CD4-positive, alpha-beta T cell treated with Interleukin-12 subunit alpha and Interleukin-12 subunit beta, for 1 hour (primary cell): ENCODE data around the gene RASGRF1.
A peak's percentile ranks its signal among the peaks of the same experiment; 100 is the strongest.

Source experiments
- DNase-seq: peaks from one replicate; pipeline ENCODE4 v3.0.0-alpha.2; 2020

RASGRF1 gene

DNA sequence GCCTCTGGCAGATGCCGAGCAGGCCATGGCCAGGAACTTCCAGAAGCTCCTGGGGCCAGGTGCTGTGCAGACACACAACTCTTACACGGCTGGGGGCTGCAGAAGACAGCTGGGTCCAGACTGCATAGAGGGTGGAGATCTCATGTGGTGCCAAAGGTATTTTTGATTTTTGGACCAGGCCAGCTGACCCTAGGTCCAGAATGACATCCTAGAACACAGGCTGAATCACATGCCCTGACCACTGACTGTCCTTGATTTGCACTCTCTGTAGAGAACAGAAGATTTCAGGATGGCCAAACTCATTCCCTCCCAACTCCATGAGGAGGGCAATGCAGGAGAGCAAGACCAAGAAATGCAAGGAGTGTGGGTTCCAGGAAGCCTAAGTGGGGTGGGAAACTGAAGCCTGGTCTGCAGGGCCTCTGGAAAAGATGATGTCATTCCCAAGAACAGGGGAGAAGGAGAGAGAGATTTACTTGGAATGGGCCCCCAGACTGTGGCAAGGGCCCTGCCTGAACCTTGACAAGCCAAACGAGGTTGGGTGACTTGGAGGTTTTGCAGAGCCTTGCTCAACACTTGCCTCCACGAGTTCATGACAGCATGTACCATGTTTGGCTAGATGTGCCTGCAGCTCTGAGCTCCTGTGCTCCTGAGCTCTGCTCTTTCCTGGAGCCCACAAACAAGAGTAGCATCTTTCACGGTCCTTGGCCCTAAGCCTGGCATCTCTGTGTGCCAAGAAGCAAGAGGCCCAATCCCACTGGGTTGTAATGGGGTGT is 107.2 kb downstream of the RASGRF1 start:
- no peak for DNase-seq

DNA sequence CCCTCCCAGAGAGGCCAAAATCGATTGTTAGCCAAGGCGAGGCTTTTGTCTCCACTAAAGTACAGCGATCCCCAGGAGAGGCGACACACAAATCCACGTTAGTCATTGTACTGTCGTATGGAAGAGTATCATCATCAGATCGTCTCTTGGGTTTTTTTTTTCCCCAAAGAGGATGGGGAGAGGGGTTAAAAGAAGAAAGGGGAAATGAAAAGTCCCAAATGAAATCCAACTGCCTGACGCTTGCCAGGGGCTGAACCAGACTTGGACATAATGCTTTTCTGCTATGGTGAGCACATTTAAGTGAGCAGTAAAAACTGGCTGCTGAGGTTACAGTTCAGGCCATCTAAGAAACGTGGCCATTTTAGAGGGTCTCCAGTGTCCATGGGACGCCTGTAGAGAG is 107.8 kb downstream of the RASGRF1 start:
- no peak for DNase-seq

DNA sequence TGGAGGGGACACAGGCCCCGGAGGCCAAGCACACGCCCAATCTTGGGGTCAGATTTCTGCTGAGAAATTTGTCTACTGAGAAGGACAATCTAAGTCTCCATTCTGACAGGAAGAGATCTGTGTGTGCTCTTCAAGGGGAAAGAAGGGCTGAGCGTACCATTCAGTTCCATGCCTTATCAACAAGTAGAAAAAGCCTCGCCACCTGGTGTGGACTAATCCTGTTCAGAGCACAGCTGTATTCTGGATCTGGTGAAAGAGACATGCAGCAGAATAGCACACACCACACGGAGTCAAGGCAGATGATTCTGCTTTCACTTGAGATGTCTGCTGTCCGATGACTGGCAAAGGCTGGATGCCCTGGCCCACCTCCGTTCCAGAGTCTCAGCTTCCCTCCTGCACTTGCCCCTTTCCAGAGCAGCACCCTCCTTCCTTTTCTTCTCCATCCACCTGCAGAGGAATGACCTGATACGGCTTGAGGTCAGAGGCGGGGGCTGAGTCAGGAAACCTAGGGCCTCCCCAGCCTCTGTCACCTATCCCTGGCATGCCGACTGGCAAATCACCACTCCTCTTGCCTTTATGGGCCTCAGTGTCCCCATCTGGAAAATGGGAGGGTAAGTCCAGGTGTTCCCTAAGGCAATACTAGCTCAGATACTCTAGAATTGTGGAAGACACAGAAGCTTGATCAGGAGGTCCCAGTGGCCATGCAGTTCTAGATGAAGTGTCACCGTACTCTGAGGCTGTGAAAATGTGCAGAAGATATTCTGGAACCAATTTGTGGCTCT is 108.9 kb downstream of the RASGRF1 start:
- no peak for DNase-seq

DNA sequence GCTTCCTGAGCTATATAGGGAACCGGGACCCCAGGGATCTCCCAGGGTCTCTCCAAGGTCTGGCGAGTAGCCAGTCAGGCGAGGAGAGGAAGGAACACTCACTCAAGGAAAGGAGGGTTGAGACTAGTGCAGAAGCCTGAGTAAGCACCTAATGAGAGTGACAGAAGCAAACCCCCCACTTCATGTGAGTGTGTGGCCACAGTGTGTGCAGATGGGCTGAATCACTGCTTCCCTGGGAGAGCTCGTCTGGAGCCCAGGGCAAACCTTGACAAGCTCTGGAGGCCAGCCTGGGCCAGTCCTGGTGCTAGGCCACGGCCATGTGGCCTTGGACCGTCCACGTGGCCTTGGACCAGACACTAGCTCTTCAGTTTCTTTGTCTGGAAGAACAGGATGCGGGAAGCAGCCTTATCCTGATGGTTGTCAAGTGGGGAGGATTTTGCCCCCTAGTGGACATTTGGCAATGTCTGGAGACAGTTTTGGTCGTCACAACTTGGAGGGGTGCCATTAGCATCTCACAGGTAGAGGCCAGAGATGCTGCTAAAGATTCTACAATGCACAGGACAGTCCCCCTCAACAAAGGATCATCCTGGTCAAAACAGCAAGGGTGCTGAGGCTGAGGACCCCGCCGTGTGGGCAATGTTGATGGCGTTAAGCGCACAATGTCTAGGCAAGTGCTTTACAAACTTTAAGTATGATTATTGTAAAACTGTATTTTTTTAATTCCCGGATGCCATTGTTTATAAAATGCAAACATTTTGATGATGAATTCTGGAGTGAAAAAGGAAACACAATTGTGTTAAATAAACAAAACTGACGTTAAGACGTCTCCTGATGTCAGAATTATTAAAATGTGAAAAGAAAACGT is 110.9 kb downstream of the RASGRF1 start:
- DNase-seq, result peak; percentile 48

DNA sequence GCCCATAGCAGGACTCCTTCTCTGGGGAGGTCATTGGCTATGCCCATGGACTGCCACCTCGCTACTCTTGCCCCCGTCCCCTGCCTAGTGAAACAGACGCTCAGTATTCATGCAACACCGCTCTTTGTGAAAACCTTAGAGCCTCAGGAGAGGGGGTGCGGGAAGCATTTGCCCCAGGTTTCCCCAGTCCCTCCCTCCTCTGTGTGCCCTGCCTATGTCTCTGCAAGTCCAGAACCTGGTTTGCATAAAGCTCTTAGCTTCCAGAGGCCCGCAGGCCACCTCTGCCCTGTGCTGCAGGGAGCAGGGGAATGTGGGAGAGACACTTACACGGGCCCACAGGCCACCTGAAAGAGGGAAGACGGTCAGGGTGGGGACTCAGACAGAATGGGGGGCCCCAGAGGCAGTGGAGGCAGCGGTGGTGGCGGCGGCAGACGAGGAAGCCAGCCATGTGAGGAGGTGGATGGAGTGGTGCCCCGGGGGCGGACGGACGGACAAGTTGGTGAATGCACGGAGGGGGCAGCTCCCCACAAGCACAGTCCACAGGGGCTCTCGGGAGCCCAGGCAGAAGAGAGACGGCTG is 111.9 kb downstream of the RASGRF1 start:
- no peak for DNase-seq

DNA sequence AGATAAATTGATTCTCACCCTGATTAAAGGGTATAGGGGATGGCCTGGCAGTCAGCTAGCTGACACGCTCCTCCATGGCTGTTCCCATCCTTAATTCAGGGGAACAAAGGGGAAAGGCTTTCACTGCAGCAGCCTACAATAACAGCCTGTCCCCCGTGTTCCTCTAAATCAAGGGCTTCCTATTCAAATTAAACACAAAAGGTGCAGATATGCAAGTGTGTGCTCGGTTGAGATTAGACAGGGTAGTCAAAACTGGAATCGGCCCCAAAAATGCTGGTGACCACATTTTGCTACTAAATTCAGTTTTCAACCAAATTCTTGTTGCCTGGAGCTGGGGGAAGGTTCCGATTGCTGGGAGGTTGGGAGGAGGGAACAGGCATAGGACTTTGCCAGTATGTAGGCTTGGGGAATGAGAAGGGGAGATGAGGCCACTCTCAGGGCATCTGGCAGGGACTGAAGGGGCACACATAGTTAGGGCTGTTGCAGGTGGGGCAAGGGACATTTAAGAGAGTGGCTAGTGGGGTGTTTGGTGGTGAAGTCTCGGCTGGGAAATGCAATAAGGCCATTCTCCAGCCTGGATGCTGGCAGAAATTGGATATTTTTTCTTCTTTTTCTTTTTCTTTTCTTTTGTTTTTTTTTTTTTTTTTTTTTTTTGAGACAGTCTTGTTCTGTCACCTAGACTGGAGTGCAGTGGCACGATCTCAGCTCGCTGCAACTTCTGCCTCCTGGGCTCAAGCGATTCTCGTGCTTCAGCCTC is 112.8 kb downstream of the RASGRF1 start:
- DNase-seq, result no peak

DNA sequence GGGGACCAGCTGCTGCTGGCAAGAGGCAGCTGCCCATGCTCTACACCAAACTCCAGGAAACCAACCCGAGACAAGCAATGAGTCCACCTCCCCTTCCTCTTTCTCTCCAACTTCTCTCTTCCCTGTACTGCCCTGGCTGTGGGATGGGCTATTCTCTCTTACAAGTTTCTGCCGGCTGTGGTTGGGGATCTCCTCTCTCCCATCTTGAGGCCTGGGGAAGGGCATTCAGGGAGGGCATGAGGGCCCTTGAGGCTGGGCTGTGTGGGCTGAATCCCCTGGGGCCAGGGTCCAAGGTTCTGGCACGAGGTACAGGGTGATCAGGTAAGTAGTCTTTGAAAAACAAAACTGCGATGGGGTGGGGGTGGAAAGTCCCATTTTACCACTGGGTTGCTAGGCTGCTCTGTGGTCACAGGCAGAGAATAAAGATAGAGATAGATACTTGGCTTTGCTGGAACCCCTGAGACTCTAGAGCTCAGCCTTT is 113.4 kb downstream of the RASGRF1 start:
- no peak for DNase-seq

DNA sequence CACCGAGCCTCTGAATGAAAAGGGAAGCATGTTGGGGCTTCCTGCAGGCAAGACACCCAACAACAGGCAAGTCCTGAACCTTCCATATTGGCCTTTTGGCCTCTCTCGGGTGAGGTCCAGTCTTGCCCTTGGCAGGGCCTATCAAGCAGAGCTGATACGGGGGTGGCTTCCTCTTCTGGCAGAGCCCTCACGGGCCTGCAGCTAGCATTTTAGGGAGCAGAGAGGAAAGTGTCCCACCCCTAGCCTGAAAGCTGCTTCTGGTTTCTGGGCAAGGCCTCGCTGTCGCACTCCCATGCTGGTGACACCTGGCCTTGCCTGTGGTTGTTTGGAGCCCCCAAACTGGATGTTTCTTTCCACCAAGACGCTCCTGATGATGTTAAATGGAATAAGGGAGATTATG is 113.9 kb downstream of the RASGRF1 start:
- DNase-seq, result no peak

DNA sequence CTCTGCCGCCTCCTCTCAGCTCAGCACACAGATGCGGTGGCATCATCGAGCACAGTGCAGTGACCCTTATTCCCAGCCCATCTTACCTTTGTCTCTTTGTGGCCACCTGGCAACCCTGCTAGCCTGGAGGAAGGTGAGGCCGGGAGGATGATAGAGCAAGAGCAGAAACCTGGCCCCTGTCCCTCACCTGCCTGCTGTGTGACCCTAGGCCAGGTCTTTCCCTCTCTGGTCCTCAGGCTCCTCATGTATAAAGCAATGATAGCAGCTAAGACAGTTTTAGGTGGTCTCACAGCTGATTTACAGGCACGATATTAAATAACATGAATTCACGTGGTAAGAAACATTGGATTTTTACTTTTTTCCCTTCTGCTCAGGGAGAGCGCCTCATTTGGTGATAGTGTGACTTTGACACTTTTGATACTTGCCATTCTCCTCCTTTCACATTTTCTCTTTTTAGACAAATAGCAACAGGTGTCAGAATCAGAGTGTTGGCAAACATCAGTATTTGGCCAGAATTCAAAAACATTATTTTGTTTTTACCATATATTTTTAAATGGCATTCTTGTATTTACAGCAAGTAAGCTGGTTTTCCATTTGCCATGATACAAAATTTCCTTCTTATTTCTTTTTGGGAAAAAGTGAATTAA is 116.2 kb downstream of the RASGRF1 start:
- no peak for DNase-seq

DNA sequence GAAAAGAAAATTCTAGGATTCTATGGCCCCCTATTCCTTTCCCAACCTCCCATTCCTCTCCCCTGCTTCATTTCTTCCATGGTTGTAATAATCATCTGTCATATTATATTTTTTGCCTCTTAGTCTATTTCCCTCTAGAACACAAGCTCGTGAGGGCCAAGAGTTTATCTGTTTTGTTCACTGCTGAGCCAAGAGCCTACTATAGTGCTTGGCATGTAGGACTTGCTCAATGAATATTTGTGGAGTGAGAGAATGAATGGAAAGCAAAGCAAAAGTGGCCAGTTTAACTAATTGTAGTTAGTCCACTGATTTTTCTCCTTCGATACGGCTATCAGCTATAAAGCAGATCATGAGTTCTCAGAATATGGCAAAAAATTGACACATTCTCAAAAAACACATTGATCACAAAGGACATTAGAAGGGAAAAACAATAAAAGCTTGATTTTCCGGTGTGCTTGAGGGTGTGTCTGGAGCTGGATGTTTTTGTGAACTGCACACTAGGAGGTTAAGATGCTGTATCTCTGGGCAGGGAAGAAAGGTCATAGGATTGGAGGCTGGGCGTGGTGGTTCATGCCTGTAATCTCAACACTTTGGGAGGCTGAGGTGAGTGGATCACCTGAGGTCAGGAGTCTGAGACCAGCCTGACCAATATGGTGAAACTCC is 120.8 kb downstream of the RASGRF1 start:
- DNase-seq, result no peak

DNA sequence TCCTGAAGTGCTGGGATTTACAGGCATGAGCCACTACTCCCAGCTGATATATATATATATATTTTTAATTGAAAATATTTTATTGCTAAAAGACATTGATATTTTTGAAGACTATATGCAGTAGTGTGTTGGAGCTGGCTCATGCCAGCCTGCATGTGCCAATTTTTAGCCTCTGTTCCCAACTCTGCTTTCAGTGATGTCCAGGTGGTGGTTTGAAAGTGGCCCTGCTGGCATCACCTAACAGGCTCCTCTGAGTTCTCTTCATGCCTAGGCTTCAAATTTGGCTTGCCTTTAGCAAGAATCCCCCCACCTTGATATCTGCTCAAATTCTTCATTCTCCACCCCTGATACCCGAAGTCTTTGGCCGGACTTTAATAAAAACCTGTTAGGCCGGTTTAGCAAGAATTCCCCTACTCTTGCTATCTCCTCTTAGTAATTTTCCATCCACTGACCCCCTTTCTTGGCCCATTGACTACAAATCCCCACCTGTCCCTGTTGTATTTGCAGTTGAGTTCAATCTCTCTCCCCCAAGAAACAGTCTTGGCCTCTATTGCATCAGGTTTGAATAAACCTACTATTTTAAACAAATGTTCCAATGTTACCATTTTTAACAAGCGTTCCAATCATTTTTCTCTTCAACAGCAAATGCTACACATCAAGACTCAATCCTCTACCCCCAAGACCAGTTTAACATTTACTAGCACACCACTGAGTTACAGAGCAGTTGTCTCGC is 121.9 kb downstream of the RASGRF1 start:
- no peak for DNase-seq

DNA sequence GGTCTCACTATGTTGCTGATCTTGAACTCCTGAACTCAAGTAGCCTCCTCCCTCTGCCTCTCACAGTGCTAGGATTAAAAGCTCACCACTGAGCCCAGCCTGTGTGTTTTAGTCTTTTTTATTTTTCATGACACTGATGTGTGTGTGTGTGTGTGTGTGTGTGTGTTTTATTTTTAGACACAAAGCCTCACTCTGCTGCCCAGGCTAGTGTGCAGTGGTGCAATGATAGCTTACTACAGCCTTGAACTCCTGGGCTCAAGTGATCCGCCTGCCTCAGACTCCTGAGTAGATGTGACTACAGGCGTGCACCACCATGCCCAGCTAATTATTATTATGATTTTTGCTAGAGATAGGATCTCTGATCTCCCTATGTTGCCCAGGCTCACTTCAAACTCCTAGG is 122.5 kb downstream of the RASGRF1 start:
- DNase-seq, result no peak

DNA sequence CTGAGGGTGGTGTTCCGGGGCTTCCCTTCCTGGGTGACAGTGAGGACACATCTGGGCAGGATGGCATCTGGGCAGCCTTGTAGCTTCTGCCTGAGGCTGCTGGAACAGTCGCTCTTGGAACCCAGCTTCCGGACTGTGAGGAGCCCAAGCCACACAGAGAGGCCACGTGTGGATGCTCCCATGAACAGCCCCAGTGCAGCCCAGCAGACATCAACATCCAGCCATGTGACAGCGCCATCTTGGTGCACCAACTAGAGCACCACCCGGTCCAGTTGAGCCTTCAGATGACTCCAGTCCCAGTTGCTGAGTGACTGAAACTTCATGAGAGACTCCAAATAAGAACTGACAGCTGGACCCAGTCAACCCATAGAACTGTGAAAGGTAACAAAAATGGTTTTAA is 130.3 kb downstream of the RASGRF1 start:
- DNase-seq, result no peak

DNA sequence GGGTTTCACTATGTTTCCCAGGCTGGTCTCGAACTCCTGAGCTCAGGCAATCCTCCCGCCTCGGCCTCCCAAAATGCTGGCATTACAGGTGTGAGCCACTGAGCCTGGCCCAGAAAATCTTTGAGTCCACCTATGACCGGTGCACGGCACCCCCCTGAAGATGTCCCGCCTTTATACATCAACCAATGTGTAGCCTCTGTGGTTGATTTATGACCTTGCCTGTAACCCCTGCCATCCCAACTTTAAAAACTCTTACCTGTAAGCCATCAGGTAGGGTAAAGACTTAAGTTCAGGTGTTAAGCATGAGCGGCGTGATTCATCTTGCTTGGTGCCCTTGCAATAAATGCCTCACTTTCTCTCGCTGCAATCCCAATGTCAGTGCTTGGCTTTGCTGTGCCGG is 131.2 kb downstream of the RASGRF1 start:
- DNase-seq, result no peak

DNA sequence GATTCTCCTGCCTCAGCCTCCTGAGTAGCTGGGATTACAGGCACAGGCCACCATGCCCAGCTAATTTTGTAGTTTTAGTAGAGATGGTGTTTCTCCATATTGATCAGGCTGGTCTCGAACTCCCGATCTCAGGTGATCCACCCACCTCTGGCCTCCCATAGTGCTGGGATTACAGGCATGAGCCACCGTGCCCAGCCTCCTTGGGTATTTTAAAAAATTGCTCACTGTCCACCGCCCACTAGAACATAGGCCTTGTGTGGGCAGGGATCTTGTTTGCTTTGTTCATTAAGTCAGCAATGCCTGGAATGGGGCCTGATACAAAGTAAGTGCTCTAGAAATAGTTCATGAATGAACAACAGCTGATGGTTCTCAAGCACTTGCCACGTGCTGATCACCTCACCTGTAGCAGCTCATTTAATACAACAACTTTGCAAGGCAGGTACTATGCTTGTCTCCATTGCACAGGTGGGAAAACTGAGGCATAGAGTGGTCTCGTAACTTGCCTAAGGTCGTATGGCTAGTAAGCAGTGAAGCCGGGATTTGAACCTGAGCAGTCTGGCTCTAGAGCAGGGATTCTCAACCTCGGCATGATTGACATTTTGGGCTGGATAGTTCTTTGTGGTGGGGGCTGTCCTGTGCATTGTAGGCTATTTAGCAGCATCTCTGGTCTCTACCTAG is 133.0 kb downstream of the RASGRF1 start:
- no peak for DNase-seq

DNA sequence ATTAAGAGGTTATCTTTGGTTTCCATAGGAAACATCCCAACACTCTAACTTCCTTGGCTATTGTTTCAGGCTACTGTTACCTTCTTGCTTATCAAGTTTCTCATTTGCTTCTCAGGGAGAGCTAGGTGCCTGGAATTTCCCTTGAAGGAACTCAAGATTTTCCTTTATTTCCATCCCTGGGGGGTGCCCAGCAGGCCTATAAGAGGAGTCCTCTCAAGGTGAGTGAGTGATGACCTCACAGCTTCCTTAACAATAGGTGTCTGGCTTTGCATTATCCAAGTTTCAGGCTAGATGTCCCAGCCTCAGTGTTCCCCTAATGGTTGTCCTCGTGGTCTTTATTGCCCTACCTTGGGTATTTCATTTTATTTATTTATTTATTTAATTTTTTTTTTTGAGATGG is 133.6 kb downstream of the RASGRF1 start:
- DNase-seq, result no peak

DNA sequence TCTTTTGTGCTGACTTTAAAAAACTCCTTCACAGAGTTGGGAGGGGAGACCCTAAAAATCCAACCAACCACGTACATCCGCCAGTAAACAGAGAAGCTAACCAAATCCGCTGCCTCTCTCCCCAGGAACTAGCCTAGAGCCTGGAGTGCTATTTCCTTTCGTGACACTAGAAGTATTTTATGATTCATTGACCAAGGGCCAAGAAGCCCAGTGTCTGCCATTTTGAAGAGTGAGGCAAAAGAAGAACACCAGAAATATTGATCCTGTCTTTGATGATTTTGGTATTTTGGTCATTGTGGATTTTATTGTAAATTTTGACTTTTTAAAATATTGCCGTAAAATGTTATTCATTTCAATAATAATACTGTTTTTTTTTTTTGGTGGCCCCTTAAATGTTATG is 135.2 kb downstream of the RASGRF1 start:
- no peak for DNase-seq

DNA sequence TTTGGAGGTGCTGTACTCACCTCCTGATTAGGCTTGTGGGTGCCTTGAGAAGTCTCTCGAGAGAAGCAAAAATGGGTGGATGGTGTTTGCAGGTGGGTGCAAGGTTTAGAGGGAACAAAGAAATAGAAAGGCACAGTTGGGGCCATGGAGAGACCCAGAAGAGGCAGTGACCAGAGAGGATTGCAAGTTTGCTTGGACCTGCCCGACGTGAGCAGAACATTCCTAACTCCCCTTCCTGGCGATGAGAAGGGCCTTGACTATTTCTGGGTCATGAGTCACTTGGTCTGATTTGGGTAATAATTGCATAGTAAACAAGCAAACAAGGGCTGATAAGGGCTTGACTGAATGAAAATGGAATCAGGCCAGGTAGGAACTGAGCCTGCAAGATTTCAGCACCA is 138.7 kb downstream of the RASGRF1 start:
- DNase-seq, result no peak

DNA sequence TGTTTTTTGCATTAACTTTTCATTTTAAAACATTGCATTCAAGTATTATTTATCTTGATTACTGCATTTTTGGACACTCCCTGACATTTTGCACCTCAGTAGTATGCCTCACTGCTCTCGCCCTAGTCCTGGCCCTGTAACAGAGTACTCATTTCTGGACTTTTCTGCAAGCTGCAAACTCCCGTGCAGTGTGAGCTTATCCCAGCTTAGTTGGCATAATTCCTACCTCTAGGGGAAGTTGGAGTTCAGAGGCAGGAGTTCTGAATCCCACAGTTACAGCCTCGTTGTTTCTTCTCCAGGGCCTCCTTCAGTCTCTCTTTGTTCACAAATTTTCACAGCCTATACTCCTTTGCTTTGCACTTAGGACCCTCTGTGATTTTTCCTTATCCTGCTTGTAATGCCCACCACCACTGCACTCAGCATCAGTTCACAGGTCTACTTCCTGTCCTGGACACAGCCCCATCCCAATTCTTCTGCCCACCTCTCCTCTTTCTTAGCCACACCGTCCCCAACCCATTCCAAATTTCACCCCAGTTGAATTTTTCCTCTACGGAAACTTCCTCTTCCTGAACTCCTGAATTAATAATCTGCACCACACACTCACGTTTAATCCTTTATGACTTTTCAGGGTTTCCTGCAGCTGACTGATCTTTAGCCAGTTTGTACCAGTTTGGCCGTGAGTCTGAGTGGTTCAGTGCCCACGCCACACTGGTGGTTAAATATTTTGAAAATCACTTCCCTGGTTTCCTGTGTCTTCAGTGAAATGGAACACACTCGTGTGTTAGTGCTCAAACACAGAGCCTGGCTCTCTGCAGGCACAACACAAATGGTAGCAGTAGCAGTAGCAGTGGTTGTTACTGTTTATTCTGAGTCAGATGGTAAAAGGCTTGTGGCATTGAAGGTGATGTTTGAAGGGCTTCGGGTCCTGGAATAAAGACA is 139.4 kb downstream of the RASGRF1 start:
- DNase-seq, result no peak
